GM04504 (cell line): ENCODE measurements around the gene CLTCL1.

Experiments
- DNase-seq: peaks from one replicate; pipeline ENCODE4 v3.0.0-alpha.2; 2012; ENCODE audit warnings: low read depth

The CLTCL1 gene

DNA sequence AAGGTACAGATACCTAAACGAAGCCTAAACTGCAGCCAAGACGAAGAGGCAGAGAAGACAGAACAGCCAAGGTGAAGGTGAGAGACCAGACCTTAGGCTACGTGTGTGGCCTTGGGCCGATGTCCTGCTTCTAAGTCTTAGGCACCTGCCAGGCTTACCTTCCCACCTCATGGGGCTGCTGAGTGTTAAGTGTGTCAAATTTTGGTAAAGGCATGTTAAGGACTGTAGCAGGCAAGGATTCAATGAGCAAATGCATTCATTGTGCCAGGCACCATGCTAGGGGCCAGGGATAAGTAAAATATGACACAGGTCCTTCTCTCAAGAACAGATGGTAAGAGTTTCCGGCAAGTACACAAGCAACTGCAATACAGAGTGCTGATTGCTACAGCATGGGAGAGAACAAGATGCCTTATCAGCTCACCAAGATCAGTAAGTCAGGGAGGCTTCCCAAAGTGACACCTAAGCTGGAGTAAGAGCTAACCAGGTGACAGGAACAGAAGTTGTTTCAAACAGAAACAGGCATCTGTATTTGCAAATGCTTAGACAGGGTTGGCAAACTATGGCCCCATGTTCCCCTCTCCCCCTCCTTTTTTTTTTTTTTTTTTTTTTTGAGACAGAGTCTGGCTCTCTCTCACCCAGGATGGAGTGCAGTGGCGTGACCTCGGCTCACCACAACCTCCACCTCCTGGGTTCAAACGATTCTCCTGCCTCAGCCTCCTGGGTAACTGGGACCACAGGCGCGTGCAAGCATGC lies 46.7 kb downstream of the CLTCL1 start:
- no peak for DNase-seq

DNA sequence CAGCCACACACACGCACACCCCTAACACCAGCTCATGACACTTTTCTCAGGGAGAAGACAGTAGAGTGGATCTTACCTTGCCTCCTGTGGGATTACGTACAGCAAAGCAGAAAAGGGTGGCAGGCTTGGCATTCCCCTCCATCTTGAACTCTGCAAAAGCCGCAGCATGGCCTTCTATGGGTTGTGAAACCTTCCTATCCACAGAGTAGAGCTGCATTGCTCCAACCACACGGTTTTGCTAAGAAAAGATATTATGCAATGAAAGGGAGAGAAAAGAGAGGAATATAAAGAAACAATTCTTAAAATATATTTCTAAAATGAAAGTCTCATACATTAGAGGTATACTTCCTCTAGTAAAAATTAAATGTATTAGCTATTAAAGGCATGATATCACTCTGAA lies 48.8 kb downstream of the CLTCL1 start:
- DNase-seq, result no peak

DNA sequence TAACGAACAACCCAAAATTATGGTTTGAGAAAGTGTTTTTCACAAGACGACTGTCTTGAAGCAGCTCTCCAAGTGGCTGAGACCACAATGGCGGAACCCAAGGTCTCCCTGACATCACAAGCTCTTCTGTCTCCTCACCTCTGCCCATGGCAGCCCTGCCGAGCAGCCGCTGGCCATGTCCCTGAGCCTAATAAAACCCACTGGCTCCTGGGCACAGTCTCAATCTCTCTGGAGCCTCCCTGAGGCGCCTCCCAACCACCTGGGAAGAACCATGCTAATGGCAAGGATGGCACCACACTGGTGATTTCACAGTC lies 50.0 kb downstream of the CLTCL1 start:
- DNase-seq, result no peak

DNA sequence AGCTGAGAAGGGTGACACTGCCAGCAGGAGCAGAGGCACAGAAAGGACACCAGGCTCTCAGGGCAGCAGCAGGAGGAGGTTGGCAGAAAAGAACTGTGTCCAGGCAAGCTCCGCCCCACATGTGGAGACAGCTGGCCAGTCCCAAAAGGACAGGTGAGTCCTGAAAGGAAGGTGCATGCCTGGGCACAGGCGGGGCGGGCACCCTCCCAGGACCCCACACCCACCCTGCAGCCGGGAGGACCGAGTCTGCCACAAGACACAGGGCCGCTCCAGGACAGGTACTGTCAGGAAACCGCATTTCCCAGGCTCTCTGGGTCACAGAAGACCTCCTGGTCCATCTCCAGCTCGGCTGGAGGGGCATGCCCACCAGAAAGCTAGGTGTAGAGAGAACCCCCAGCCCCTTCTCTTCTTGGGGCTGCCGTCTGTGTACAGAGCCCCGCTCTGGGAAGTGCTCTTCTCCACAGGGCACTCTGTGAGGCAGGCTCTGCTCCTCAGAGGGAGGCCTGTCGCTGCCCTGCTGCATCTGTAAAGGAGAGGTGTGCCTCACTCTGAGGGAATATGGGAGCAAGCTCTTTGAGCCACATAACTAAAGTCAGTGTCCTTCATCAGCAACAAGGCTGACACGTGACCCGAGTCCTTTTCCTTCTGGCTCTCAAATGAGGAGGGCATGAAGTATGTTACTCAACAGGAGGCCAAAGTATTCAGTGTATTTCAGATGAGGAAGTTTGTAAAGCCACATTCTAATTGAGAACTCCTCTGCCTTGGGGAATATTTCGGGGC lies 50.5 kb downstream of the CLTCL1 start:
- DNase-seq, result no peak

DNA sequence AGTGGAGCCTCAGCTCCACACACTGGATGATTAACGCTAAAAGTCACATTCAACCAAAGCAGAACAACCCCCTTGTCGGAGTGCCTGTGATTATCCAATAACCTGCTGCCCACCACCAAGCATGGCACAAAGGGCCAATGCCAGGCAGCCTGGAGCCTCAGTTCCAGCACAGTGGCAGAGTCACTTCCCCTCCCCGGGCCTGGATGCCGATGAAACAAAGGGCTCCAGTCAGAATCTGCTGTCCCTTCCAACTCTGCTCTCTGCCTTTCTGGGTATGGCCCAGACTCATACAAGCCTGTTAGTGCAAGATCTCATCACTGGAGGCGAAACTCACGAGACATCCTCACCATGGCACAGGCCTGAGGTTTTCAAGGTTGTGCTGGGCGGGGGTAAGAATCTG lies 52.1 kb downstream of the CLTCL1 start:
- no peak for DNase-seq

DNA sequence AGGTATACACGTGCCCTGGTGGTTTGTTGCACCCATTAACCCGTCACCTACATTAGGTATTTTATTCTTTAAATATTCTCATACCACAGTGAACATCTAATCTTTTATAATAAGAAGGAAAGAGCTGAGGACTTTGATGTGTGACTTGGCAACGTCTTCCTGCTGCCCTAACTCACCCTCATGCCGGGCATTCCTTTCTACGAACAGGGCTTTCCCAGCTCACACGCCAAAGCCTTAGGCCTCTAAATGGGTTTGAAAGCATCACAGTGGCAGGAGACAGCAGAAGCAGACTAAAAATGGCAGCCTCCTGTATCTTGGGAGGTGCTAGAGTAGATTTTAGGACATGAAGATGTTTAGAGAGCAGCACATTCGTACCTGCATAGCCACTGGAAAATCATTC lies 52.6 kb downstream of the CLTCL1 start:
- no peak for DNase-seq

DNA sequence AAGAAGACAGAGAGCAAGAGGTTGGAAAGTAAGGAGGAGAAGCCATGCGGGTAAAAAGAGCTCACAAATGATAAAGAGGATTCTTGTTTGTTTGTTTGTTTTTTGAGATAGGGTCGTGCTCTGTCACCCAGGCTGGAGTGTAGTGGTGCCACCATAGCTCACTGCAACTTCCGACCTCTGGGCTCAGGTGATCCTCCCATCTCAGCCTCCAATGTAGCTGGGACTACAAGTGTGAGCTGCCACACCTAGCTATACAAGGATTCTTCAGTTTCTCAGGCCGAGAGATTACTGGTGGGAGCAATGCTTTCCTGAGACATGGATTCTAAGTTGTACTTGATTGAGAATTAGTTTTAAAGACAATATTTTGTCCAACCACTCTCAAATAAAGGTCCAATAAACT lies 55.6 kb downstream of the CLTCL1 start:
- DNase-seq, result no peak

DNA sequence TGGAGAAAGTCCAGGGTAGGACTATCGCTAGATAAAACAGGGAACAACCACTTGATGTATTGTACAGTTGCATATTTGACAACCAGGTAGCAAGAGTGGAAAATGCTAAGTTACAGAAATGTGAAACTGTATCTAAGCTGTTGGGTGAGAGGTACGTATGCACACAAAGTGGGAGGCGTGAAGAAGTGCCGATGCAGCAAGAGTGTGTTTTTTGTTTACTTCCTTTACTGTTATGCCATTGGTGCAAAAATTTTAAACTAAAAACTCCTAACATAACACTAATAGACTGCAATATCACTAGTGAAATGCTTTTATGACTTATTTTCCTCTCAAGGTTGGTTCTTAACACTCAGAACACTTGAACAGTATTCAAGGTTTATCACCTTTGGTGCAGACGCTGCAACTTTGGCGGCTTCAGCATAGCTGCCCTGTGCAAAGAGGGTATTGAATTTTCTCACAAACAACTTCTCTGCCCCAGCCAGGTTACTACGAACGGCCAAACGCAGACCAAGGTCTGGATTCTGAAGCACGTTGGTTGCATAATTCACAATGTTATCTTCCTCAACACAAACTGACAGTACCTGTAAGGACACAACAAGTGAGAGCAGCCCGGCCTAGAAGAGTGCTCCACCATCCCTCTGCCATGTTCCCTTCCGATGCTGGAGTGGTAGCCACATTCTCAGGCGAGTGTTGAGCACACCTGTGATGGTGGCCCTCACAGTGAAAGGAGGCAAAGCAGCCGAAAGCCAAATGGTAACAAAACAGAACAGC lies 57.2 kb downstream of the CLTCL1 start:
- DNase-seq, result no peak

DNA sequence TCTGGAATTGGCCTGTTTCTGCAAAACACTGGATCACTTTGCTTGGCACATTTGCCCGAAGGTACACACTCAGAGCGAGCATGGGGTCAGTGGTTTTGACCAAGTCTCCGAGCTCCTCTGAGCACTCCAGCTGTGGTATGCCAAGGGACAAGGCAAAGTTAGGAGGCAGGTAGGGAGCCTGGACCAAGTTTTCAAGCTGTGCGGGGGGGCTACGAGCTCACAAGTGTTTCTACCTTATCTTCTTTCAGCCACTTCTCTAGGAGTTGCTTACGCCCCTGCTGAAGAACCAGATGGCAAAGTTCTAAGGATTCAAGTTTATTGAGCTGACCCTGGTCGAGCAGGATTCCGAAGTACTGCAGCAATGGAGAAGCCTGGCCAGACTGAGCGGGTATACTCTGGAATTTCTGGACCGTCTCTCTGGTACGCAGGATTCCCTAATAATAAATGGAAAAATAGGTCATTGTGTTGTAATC lies 58.3 kb downstream of the CLTCL1 start:
- no peak for DNase-seq

DNA sequence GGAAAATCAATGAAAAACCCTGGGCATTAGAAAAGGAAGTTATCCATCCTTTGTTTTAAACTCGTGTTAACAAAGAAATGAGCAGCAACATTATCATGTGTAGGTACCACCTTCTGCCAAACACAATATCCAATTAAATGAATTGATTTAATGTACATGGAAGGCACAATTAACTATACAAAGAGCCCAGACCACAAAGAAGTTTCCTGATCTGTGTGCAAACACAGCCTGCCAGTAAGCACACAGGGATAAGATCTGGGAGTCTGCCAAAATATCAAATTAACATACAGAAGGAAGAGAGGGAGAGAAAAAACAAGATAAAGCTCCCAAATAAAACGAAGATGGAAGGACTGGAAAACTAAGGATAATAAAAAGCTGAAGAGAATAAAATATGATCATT lies 58.9 kb downstream of the CLTCL1 start:
- DNase-seq, result no peak

DNA sequence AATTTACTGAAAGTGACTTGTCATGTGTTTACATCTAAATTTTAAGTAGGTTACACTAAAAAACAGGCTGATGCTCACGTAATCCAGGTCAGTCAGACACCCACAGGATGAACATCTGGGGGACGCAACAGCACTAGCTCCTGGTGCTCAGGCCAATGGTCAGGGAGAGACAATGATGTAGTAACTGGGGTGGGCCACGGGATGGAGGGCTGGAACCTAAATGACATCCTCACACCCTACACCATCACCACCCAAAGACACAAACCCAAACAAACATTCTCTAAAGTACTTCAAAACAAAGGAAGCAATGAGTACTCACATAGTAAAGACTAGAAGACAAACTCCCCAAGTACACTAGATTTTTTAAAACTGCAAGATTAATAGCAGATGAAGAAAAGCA lies 59.5 kb downstream of the CLTCL1 start:
- DNase-seq, result no peak

DNA sequence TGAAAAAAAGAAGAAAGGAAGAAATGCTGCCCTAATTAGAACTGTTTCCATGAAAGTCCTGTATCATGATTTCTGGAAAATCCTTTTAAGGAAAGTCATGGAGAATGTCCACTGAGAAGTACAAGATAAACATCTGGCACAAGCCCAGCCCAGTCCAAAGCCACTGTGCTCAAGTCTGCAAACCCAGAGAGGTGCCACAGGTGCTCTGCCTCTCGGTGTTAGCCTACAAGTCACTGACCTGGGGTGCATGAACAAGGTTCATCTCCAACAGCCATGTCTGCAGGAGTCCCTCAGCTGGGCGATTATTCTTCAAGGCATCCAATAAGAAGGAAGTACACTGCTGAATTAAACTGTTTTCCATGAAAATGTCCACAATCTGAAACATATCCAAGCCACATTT lies 61.9 kb downstream of the CLTCL1 start:
- DNase-seq, result no peak

DNA sequence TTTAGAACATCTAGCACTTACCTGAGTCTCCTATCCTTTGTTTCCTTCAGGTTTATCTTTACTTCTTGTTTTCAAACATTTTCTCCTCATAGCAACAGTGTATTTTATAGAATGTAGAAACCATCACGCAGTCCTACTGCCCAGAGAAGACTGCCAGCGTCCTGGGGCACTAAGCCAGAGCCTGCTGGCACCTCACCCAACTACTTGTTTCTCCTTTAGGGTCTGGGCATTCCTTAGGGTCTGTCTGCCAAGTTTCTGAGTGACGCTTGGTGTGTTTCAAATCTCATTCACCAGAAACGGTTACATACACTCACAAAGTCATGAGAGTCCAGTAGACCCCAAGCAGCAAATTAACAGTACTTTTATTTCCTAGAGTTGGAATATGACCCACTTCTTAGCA lies 63.3 kb downstream of the CLTCL1 start:
- DNase-seq, result no peak

DNA sequence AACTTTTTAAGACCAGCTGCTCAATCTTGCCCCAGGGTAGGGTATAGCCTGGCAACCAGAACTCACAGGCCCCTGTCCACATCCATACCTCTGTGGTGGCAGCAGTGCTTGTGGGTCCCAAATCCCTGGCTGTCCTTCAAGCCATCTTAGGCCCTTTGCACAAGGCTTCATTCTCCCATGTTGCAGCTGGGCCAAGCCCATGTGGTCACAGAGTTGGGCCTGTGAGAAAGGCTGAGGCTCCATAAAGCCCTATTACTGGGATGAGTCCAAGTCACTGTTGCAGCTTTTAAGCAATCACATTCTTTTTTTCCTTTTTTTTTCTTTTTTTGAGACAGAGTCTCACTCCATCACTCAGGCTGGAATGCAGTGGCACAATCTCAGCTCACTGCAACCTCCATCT lies 65.1 kb downstream of the CLTCL1 start:
- peak; percentile 2 for DNase-seq

DNA sequence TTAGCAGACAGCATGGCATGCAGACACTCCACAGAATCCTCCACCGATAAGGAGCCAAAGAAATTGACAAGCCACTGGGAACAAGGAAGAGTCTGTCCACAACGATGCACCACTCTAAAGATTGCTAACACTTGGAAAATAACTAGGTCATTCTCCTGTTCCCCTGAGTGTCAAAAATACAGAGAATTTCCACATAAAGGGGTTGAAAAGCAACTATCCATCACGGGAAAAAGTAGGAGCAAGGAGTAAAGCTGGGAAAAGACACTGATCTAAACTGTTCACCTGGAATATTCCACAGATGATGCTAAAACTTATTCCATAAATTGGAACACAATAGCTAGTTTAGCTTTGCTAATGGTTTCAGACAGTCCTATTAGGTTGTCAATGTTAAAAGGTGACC lies 66.0 kb downstream of the CLTCL1 start:
- no peak for DNase-seq

DNA sequence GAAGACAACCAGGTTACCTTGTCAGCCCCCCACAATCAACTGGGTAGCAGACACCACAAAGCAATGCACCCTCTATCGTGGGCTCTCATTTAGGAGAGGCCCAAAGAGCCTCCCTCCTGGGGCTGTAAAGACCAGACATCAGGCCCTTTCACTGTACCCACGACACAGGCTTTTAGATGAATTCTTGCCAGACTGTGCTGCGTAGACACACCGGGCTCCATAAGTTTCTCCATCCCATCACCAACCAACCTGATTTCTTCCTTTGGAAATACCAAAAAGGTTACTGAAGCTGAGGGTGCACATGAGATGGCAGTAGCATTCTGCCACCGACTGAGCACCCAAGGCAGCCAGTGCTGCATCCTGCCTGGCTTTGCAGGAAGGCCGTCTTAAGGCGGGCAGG lies 66.5 kb downstream of the CLTCL1 start:
- DNase-seq, result no peak

DNA sequence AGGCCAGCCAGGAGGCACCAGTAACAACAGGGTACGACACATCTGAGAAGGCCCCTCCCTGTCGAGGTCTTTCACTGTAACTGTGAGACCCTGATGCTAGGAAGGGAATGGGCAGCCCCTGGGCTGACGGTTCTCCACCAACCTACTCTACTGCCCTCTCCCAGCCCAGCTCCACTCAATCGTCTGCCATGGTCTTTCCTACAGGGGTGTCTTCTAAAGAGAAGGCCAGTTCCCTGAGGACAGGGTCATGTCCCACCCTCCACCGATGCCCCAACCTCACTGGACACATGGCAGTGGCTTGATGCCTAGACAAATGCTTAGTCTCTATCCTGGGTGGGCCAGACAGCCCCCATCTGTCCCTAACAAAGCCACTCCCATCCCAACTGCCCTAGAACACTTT lies 67.0 kb downstream of the CLTCL1 start:
- DNase-seq, result no peak

DNA sequence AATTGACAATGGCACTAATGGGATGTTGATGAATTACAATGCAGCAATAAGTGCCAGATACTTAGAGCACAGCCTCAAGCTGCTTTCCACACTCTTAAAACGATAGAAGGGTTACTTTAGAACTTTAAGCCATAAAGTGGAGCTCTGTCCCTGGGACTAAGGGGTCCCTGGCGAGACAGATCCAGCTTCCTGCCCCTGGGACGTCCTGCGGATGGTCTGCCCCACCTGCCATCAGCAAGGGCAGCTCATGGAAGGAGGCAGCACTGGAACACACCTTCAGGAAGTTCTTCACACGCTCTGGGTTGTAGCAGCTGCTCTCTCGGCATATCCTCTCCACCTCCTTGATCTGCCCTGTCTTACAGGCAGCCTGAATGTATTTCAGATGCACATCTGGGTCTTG lies 67.9 kb downstream of the CLTCL1 start:
- DNase-seq, result no peak

DNA sequence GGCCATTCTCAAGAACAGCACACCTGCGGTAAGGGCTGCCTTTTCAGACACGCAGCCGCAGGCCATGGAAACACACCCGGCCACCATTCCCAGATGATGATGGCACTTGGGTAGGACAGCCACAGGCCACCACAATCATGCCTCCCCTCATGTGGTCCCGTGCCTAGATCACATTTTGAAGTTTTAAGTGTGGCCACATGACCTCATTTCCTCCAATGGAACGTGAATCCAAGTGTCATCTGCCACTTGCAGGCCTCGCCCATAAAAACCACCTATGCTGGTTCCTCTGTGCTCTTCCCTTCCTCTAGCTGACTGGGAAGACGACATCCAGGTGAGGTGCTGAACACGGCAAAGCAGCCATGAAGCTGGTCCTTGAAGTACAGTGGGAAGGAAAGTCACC lies 68.4 kb downstream of the CLTCL1 start:
- DNase-seq, result no peak

DNA sequence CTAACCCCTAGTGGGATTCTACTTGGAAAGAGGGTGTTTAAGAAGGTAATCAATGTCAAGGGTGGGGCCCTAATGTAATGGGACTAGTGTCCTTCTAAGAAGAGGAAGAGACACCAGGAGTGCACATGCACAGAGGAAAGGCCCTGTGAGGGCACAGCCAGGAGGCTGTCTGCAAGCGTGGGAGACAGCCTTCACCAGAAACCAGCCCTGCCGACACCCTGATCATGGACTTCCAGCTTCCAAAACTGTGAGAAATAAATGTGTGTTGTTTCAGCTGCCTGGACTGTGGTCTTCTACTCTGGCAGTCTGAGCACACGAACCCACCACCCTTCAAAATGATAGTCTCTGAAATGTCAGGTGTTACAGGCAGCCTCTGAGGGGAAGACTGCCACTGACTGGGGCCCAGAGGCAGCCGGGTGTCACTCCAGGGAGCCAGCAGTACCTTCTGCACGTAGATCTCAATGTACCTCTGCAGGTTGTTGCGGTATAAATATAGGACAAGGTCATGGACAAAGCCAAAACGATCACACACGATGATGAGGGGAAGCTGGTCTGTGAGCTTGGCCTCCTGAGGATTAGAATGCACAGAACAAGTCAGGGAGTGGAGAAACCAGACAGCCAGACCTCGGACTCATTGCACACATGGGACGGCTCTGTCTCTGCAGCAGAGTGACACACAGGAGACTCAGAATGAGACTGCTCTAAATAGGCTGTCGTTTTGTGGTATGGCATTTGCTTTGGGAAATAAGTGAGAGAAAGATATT lies 69.1 kb downstream of the CLTCL1 start:
- no peak for DNase-seq

DNA sequence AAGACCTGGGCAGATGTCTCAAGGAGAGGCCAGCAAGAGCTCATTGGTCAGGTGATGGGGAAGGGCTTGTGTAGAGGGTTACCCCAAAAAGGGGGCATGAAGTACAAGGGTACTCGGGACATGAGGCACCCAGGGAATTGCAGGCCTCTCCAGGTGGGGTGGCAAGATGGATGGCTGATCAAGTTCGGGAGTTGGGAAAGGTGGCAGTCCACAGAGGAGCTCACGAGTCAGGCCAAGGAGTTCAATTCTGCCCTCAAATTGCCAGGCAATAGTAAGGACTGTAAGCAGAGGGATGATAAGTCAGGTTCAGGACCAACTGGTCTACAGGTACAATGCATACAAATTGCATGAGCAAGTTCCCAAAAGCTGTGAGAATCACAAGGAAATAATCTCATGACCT lies 70.7 kb downstream of the CLTCL1 start:
- DNase-seq, result no peak

DNA sequence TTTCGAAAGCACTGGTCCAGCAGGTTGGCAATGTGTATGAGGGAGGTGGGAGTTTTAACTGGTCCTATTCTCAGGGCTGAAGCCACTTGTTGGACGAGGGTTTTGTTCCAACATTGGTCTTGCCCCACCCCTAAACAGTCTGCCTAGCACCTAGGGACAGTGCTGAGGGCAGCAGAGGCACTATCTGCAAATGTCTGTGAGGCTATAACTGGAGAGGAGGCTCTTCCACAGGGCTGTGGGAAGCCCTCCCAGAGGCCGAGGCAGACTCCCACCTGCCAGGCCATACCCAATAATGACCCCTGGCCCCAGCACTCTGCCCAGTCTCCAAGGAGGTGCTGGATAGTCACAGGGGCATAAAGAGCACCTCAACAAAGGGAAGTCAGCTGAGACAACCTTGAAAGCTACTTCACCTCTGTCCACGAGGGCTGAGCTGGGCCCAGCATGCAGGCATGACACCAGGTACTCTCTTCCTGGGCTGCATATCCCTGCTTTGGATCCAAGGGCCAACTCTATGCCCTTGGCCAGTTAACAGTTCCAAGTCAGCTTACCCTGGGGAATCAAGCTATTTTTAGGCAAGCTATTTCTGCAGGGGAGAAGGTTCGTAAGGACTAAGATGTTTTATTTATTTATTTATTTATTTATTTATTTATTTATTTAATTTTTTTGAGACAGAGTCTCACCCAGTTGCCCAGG lies 72.8 kb downstream of the CLTCL1 start:
- no peak for DNase-seq
